LoVo (cell line): ENCODE measurements around the gene SMPDL3B.

Experiments used
- DNase-seq: peaks from one replicate; pipeline ENCODE4 v3.0.0-alpha.2; 2016; ENCODE audit warnings: low spot score

SMPDL3B gene

GRCh38 chr1:27934818-27935549 is at the start of gene SMPDL3B:
Gene SMPDL3B (plus strand): TSS chr1:27935000. CDS start chr1:27935184, 184 bp downstream.
- DNase-seq = peak; percentile 82

- no peak for DNase-seq
Observed at GRCh38 chr1:27885114-27885528, 49.7 kb upstream of the SMPDL3B start.

GRCh38 chr1:27885621-27886352 is 49.0 kb upstream of the SMPDL3B start:
- no peak for DNase-seq

- no peak for DNase-seq
Observed at GRCh38 chr1:27886353-27886679, 48.5 kb upstream of the SMPDL3B start.

- no peak for DNase-seq
Observed at GRCh38 chr1:27886744-27887143, 48.1 kb upstream of the SMPDL3B start.

- DNase-seq = no peak
Observed at GRCh38 chr1:27887215-27888021, 47.4 kb upstream of the SMPDL3B start.

- DNase-seq = no peak
Observed at GRCh38 chr1:27889506-27889905, 45.3 kb upstream of the SMPDL3B start.

- no peak for DNase-seq
Observed at GRCh38 chr1:27891196-27891889, 43.5 kb upstream of the SMPDL3B start.

- no peak for DNase-seq
Observed at GRCh38 chr1:27894521-27894920, 40.3 kb upstream of the SMPDL3B start.

GRCh38 chr1:27906759-27907158 is 28.0 kb upstream of the SMPDL3B start:
- DNase-seq = no peak

- DNase-seq = no peak
Observed at GRCh38 chr1:27912429-27912828, 22.4 kb upstream of the SMPDL3B start.

GRCh38 chr1:27915082-27915575 is 19.7 kb upstream of the SMPDL3B start:
- no peak for DNase-seq

- no peak for DNase-seq
Observed at GRCh38 chr1:27922272-27922671, 12.5 kb upstream of the SMPDL3B start.

- no peak for DNase-seq
Observed at GRCh38 chr1:27928216-27928954, 6.4 kb upstream of the SMPDL3B start.

GRCh38 chr1:27931184-27931583 is 3.6 kb upstream of the SMPDL3B start:
- DNase-seq = no peak

GRCh38 chr1:27931759-27932158 is 3.0 kb upstream of the SMPDL3B start:
- no peak for DNase-seq

- DNase-seq = no peak
Observed at GRCh38 chr1:27935721-27936120, 921 bp downstream of the SMPDL3B start.

- no peak for DNase-seq
Observed at GRCh38 chr1:27936370-27936769, 1.6 kb downstream of the SMPDL3B start.

GRCh38 chr1:27937524-27937836 is 2.7 kb downstream of the SMPDL3B start:
- no peak for DNase-seq

- no peak for DNase-seq
Observed at GRCh38 chr1:27938488-27938887, 3.7 kb downstream of the SMPDL3B start.

GRCh38 chr1:27940297-27940696 is 5.5 kb downstream of the SMPDL3B start:
- no peak for DNase-seq
